Measurements from ENCODE around the gene ARRDC2.
"Not testable (repeated sequence)": the region's sequence is repeated elsewhere in the genome, so short reads cannot be mapped to it uniquely, and the experiment has no call there.

Gene ARRDC2

DNA sequence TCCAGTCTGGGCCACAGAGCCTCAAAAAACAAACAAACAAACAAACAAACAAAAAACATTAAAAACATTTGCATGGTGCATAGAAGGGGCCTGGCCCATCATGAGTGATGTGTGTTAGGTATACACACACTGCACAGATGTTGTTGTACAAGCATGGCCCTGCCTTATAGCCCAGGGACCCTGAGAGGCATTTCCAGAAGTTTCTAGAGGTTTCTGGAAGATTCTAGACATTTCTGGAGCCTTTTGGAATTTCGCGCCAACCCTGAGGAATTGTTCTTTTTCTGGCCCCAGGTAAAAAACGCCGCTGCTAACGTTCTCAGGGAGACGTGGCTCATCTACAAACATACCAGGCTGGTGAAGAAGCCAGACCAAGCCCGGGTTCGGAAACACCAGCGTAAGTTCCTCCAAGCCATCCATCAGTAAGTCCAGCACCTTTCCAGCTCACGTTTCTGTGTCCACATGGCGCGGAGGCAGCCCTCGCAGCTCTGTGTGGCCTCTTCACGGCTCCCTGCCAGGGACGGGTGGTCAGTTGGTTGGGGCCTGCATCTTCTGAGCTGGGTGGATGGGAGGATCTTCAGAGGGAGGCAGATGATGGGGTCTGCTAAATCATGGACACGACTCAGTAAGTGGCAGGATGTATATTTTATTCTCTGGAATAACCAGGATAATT, 18.4 kb upstream of the ARRDC2 start:
- no peak for DNase-seq (ENCODE audit: low read depth in 2 of 2)

- DNase-seq (ENCODE audit: low read depth in 2 of 2), result no peak
Observed at GRCh38 chr19:17993076-17993813, 14.7 kb upstream of the ARRDC2 start.

GRCh38 chr19:17996826-17997316, 11.1 kb upstream of the ARRDC2 start:
- DNase-seq (ENCODE audit: low read depth in 2 of 2), result peak; percentile 73 to 77

GRCh38 chr19:17997969-17998826, 9.8 kb upstream of the ARRDC2 start:
- no peak for DNase-seq (ENCODE audit: low read depth in 2 of 2)

DNA sequence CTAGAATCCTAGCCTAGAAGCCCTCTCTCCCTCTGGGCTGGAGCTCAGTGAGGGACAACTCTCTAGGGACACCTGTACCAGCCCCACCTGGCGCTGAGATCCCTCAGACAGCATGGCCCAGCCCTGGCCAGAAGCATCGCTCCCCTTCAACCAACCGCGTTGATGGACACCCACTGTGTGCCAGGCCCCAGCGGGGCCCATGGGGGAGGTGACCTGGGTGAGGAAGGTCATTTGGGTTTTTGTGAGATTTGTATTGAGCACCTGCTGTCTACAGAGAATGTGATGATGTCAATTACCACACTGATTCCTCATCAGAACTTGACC, 9.2 kb upstream of the ARRDC2 start:
- no peak for DNase-seq (ENCODE audit: low read depth in 2 of 2)

GRCh38 chr19:17999684-18000479, 8.1 kb upstream of the ARRDC2 start:
- DNase-seq (ENCODE audit: low read depth in 2 of 2), result no peak

DNA sequence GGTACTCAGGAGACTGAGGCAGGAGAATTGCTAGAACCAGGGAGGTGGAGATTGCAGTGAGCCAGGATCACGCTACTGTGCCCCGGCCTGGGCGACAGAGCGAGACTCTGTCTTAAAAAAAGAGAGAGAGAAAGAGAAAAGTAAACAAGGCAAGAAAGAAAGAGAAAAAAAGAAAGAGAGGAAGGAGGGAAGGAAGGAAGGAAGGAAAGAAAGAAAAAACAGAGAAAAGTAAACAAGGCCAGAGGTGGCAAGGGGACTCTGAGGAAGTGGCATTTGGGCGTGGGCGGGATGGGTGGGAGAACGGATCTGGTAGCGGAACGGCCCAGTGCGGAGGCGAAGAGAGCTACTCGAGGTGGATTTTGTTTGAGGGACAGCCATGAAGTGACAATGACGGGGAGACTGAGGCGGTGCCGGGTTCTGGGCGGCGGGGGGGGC, 7.5 kb upstream of the ARRDC2 start:
- no peak for DNase-seq (ENCODE audit: low read depth in 2 of 2)

- peak; percentile 91 to 92 for DNase-seq (ENCODE audit: low read depth in 2 of 2)
Observed at GRCh38 chr19:18000915-18001776, 6.8 kb upstream of the ARRDC2 start.

DNA sequence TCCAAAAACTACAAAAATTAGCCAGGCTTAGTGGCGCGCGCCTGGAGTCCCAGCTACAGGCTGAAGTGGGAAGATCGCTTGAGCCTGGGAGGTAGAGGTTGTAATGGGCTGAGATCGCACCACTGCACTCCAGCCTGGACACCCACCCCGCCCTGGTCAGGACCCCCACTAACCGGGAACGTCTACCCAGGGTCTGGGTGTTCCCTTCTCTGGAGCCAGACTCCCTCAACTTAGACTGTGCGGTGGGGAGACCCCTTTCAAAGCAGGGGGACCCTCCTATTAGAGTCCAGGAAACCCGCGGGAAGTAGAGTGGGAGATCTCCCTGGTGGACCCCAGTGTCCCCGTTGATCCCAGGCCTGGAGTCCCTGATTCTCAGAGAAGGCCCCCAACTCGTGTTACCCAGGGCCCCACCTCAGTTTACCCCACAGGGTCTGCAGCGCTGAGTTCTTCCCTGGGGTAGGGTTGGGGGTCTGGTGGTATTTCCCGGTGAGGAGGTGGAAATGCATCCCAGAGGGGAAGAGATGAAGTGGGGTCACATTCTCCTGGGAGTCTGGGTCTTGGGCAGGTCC, 6.1 kb upstream of the ARRDC2 start:
- no peak for DNase-seq (ENCODE audit: low read depth in 2 of 2)

GRCh38 chr19:18002347-18002850, 5.6 kb upstream of the ARRDC2 start:
- DNase-seq (ENCODE audit: low read depth in 2 of 2), result no peak

- DNase-seq (ENCODE audit: low read depth in 2 of 2), result not testable (repeated sequence)
Observed at GRCh38 chr19:18005750-18006149, 2.2 kb upstream of the ARRDC2 start.

DNA sequence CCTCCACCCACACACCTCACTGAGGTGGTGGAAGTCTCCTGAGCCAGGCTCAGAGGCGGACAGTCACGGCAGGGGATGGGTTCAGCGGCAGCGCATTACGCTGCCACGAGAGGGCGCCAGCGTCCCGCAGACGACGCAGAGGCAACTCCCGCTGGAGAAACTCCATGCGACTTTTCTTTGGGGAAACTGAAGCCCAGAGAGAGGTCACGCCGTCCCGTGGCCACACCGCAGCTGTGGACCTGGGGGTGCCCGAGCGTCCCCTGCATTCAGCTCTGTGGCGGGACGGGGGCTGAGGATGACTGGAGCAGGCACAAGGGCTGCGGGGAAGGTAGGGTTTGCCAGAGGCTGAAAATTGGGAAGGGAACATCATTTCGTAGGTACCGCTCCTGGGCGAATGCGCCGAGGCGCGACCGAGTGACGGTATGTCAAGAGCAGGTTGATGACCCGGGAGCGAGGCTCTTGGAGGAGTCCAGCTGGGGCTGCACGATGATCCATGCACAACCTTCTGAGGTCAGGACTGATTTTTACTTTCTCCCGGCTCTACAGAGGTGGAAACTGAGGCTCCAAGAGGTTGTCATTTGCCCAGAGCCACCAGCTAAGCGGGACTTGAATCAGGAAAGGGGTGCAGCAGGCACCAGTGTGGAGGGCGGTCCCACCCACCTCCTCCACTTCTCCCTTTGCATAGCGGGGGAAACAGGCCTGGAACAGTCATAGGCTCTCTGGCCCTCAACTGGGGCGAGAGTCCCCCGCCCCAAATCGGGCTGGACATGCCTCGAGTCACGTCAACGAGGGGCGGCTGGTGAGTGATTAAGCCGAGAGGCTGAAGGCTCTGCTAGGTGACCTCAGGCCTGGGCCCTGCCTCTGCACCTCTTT, 690 bp upstream of the ARRDC2 start:
- DNase-seq (ENCODE audit: low read depth in 2 of 2), result peak; percentile 59 to 67

DNA sequence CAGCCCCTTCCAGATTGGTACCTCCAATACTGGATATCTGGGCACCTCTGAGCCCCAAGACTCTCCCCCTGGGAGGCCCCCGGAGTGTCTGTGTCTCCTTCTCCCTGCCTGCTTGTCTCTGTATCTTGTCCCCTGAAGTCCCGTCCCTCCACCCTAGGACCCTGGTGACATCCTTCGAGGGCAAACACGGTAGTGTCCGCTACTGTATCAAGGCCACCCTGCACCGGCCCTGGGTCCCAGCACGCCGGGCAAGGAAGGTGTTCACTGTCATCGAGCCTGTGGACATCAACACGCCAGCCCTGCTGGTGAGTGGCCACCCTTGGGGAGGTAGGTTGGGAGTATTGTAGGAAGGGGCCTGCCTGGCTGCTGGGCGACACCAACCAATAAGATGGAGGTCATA, 844 bp downstream of the ARRDC2 start:
- no peak for DNase-seq (ENCODE audit: low read depth in 2 of 2)

DNA sequence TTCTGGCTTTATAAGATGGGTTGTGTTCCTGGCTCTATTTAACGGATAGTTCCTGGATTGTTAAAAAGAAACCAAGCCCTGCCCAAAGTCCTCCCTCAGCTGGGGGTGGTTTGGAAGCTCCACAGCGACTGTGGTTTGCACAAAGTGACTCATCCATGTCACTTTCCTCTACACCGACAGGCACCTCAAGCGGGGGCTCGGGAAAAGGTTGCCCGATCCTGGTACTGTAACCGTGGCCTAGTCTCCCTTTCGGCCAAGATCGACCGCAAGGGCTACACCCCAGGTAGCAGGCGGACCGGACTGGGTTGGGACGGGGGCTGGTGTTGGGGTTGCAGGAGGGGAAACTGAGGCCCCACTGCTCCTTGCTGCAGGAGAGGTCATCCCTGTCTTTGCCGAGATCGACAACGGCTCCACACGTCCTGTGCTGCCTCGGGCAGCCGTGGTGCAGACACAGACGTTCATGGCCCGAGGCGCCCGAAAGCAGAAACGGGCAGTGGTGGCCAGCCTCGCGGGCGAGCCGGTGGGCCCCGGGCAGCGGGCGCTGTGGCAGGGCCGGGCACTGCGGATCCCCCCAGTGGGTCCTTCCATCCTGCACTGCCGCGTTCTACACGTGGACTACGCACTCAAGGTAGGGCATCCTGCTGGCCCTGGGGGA, 1.6 kb downstream of the ARRDC2 start:
- DNase-seq (ENCODE audit: low read depth in 2 of 2), result no peak

DNA sequence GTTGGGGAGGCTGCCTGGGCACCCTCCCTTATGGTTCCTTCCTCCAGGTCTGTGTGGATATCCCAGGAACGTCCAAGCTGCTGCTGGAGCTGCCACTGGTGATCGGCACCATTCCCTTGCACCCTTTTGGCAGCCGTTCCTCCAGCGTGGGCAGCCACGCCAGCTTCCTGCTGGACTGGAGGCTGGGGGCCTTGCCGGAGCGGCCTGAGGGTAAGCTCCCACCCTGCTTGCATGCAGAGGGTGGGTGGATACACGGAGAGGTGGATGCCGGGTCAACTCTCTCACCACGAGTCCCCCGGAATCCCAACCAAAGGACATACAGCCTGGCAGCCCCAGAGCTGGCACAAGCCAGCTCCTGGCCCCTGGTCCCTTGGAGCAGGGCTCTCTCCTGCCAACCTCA, 2.2 kb downstream of the ARRDC2 start:
- DNase-seq (ENCODE audit: low read depth in 2 of 2), result no peak

- no peak for DNase-seq (ENCODE audit: low read depth in 2 of 2)
Observed at GRCh38 chr19:18013210-18014111, 5.5 kb downstream of the ARRDC2 start.

- no peak for DNase-seq (ENCODE audit: low read depth in 2 of 2)
Observed at GRCh38 chr19:18014197-18014596, 6.2 kb downstream of the ARRDC2 start.
